Neural progenitor cell (in vitro differentiated cells): ENCODE data around the gene SWT1. TPM values are rescaled to one million over a fixed set of nuclear protein-coding genes. Genes with fewer than 3 reads are reported as not detected.

ENCODE experiments used
- DNase-seq: peaks from one replicate; pipeline ENCODE4 v3.0.0-alpha.2; 2016; ENCODE audit warnings: low spot score
- H2AFZ ChIP-seq: fragments of 200-600 bp; sonication (generic); replicated peaks from 2 replicates; pipeline ENCODE4 v1.6.1; 2016; ENCODE audit warnings: antibody characterized with exemption
- H3F3A ChIP-seq: fragments of 200-600 bp; sonication (generic); 2 replicates; pipeline ENCODE4 v1.6.1; 2016; ENCODE audit warnings: antibody characterized with exemption, low read depth
- H3K27ac ChIP-seq: fragments of 200-600 bp; sonication (generic); 2 replicates; pipeline ENCODE4 v1.5.1; 2016; ENCODE audit warnings: mild to moderate bottlenecking
- H3K27me3 ChIP-seq: fragments of 200-600 bp; sonication (generic); 2 replicates; pipeline ENCODE4 v1.6.1; 2016; ENCODE audit warnings: mild to moderate bottlenecking, moderate library complexity
- H3K36me3 ChIP-seq: fragments of 200-600 bp; sonication (generic); 2 replicates; pipeline ENCODE4 v1.5.1; 2016
- H3K4me1 ChIP-seq: fragments of 200-600 bp; sonication (generic); 2 replicates; pipeline ENCODE4 v1.6.1; 2016; ENCODE audit warnings: mixed run types
- H3K4me2 ChIP-seq: fragments of 200-600 bp; sonication (generic); 2 replicates; pipeline ENCODE4 v1.6.1; 2016
- H3K4me3 ChIP-seq: fragments of 200-600 bp; sonication (generic); 2 replicates; pipeline ENCODE4 v1.5.1; 2016
- H3K79me2 ChIP-seq: fragments of 200-600 bp; sonication (generic); 2 replicates; pipeline ENCODE4 v1.6.1; 2016; ENCODE audit warnings: low read depth
- H3K9ac ChIP-seq: fragments of 200-600 bp; sonication (generic); 2 replicates; pipeline ENCODE4 v1.6.1; 2016
- H3K9me3 ChIP-seq: fragments of 200-600 bp; sonication (generic); 2 replicates; pipeline ENCODE4 v1.5.1; 2016; ENCODE audit warnings: low read depth
- H4K20me1 ChIP-seq: fragments of 200-600 bp; sonication (generic); 2 replicates; pipeline ENCODE4 v1.6.1; 2016; ENCODE audit warnings: low read depth
- H3K27ac Mint-ChIP-seq: 3 replicates; pipeline ENCODE4 v1.8.0; 2021; ENCODE audit warnings: mixed read lengths
- H3K27me3 Mint-ChIP-seq: 2 replicates; pipeline ENCODE4 v1.8.0; 2022; ENCODE audit warnings: low read depth, mild to moderate bottlenecking, inconsistent platforms, moderate library complexity, mixed read lengths; ENCODE audit not compliant: insufficient read depth
- H3K36me3 Mint-ChIP-seq: 3 replicates; pipeline ENCODE4 v1.8.0; 2021; ENCODE audit warnings: mixed read lengths
- H3K4me1 Mint-ChIP-seq: 3 replicates; pipeline ENCODE4 v1.8.0; 2021; ENCODE audit warnings: mixed read lengths
- H3K4me3 Mint-ChIP-seq: 3 replicates; pipeline ENCODE4 v1.8.0; 2021; ENCODE audit warnings: mild to moderate bottlenecking, moderate library complexity, mixed read lengths
- H3K9me3 Mint-ChIP-seq: 3 replicates; pipeline ENCODE4 v1.8.0; 2020; ENCODE audit warnings: mixed read lengths
- EZH2 ChIP-seq: fragments of 200-600 bp; sonication (generic); IDR thresholded peaks from 2 replicates; pipeline ENCODE4 v1.6.1; 2017; ENCODE audit warnings: antibody characterized with exemption, mild to moderate bottlenecking, moderate library complexity
- EZH2phosphoT487 ChIP-seq: fragments of 200-600 bp; sonication (generic); IDR thresholded peaks from 2 replicates; pipeline ENCODE4 v1.6.1; 2017; ENCODE audit warnings: antibody characterized with exemption
- total RNA-seq: library from RNA; depleted of rRNA; stranded (reverse); fragments of >200 nt; gene quantifications from 2 replicates; pipeline ENCODE4 v1.2.3, GENCODE V29; 2015; ENCODE audit warnings: low replicate concordance
- TF ChIP-seq, protein P1 (sequence below): fragments of 200-600 bp; sonication (generic); IDR thresholded peaks from 2 replicates; pipeline ENCODE4 v1.5.1; 2017; ENCODE audit warnings: antibody characterized with exemption, mild to moderate bottlenecking

Gene SWT1
- total RNA-seq, 1 donor from 2014 or later: 12.4 TPM

DNA sequence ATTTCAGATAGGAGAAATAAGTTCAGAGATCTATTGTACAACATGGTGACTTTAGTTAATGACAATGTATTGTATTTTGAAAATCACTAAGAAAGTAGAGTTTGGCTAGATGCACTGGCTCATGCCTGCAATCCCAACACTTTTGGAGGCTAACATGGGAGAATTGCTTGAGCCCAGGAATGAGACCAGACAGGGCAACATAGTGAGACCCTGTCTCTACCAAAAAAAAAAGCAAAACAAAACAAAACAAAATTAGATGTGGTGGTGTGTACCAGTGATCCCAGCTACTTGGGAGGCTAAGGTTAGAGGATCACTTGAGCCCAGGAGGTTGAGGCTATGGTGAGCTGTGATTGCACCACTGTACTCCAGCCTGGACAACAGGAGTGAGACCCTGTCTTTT lies 132.9 kb downstream of the SWT1 start:
- Mint-ChIP-seq H3K27me3 (peaks cover 2% of the 10 kb centered on the region), H3K9me3 (peaks cover 6% of the 10 kb centered on the region), H3K27ac (no peak overlapping the region), H3K4me1 (no peaks in the 10 kb centered on the region), H3K4me3 (no peak overlapping the region), H3K36me3 (peaks cover 15% of the 10 kb centered on the region)
- TF ChIP-seq EZH2: no peak
- no peak for TF ChIP-seq EZH2phosphoT487
- TF ChIP-seq, protein P1, sequence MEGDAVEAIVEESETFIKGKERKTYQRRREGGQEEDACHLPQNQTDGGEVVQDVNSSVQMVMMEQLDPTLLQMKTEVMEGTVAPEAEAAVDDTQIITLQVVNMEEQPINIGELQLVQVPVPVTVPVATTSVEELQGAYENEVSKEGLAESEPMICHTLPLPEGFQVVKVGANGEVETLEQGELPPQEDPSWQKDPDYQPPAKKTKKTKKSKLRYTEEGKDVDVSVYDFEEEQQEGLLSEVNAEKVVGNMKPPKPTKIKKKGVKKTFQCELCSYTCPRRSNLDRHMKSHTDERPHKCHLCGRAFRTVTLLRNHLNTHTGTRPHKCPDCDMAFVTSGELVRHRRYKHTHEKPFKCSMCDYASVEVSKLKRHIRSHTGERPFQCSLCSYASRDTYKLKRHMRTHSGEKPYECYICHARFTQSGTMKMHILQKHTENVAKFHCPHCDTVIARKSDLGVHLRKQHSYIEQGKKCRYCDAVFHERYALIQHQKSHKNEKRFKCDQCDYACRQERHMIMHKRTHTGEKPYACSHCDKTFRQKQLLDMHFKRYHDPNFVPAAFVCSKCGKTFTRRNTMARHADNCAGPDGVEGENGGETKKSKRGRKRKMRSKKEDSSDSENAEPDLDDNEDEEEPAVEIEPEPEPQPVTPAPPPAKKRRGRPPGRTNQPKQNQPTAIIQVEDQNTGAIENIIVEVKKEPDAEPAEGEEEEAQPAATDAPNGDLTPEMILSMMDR: no peak
- no peak overlapping the region for H2AFZ ChIP-seq
- H4K20me1 ChIP-seq: peaks cover 3% of the 10 kb centered on the region
- no peak overlapping the region for H3K9ac ChIP-seq
- no peaks in the 10 kb centered on the region for H3K4me1 ChIP-seq
- no peaks in the 10 kb centered on the region for H3K36me3 ChIP-seq
- H3F3A ChIP-seq: peaks cover 22% of the 10 kb centered on the region
- H3K4me3 ChIP-seq: no peak overlapping the region
- no peaks in the 10 kb centered on the region for H3K79me2 ChIP-seq
- DNase-seq: no peak
- H3K27me3 ChIP-seq: no peaks in the 10 kb centered on the region
- no peak overlapping the region for H3K4me2 ChIP-seq
- no peak overlapping the region for H3K27ac ChIP-seq
- no peaks in the 10 kb centered on the region for H3K9me3 ChIP-seq

DNA sequence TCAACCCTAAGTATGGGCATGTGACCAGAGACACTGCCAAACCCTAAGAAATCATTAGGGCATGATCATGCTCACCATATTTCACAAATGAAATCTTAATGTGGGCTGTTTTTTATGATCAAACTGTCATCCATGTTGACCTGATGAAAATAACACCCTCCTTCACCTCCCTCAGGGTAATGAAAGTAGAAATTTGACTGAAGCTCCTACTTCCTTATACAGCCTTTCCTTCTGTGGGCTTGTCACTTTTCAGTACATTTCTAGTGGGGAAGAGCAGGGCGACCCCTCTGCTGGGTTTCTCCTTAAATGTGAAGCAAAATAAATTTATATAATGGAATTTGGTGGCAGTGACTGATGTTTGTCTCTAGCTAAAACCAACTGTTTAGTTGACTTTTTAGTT lies 134.2 kb downstream of the SWT1 start:
- H3K27ac ChIP-seq: no peak overlapping the region
- H3K9ac ChIP-seq: no peak overlapping the region
- TF ChIP-seq EZH2phosphoT487 (no peak), EZH2 (no peak)
- TF ChIP-seq, protein P1: no peak
- H3K27me3 Mint-ChIP-seq: peaks cover 2% of the 10 kb centered on the region
- no peaks in the 10 kb centered on the region for H3K4me1 ChIP-seq
- no peak overlapping the region for H2AFZ ChIP-seq
- H3K4me1 Mint-ChIP-seq: no peaks in the 10 kb centered on the region
- H3K27ac Mint-ChIP-seq: no peak overlapping the region
- H3K27me3 ChIP-seq: no peaks in the 10 kb centered on the region
- H3K9me3 Mint-ChIP-seq: peaks cover 6% of the 10 kb centered on the region
- peaks cover 30% of the 10 kb centered on the region for H3F3A ChIP-seq
- no peak overlapping the region for H3K4me3 ChIP-seq
- no peak for DNase-seq
- no peak overlapping the region for H3K4me3 Mint-ChIP-seq
- H3K79me2 ChIP-seq: no peaks in the 10 kb centered on the region
- H3K9me3 ChIP-seq: no peaks in the 10 kb centered on the region
- H4K20me1 ChIP-seq: peaks cover 3% of the 10 kb centered on the region
- no peak overlapping the region for H3K4me2 ChIP-seq
- H3K36me3 ChIP-seq: no peaks in the 10 kb centered on the region
- H3K36me3 Mint-ChIP-seq: peaks cover 16% of the 10 kb centered on the region

DNA sequence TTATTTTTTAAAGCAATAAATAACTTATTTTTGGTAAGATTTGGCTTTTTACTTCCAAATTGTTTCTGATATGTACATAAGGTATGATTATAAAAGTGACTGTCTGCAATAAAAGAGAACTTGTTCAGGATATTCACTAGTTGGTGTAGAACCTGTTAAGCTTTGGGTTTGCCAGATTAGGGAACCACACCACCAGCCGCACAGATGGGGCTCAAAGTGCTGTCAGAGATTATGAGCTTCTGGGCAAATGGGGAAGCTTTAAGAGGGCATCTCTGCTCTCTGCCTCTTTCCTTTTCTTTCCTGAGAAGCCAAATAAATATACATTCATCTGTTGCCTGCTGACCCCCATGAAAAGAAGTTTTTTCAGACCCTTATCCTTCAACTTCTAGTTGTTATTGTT lies 134.7 kb downstream of the SWT1 start:
- no peak overlapping the region for H3K4me3 ChIP-seq
- no peak overlapping the region for H3K4me2 ChIP-seq
- no peak overlapping the region for H3K27ac ChIP-seq
- H4K20me1 ChIP-seq: peaks cover 3% of the 10 kb centered on the region
- DNase-seq: no peak
- no peaks in the 10 kb centered on the region for H3K4me1 ChIP-seq
- Mint-ChIP-seq H3K4me1 (no peaks in the 10 kb centered on the region), H3K9me3 (peaks cover 3% of the 10 kb centered on the region), H3K27ac (no peak overlapping the region), H3K36me3 (peaks cover 18% of the 10 kb centered on the region), H3K4me3 (no peak overlapping the region), H3K27me3 (peaks cover 2% of the 10 kb centered on the region)
- no peak for TF ChIP-seq EZH2
- no peak for TF ChIP-seq EZH2phosphoT487
- TF ChIP-seq, protein P1: no peak
- H3K9me3 ChIP-seq: no peaks in the 10 kb centered on the region
- no peak overlapping the region for H2AFZ ChIP-seq
- H3K36me3 ChIP-seq: peaks cover 4% of the 10 kb centered on the region
- H3K79me2 ChIP-seq: no peaks in the 10 kb centered on the region
- H3F3A ChIP-seq: peaks cover 30% of the 10 kb centered on the region
- H3K9ac ChIP-seq: no peak overlapping the region
- no peaks in the 10 kb centered on the region for H3K27me3 ChIP-seq
